SH-SY5Y (cell line): ENCODE data around the gene HIVEP1.

Source experiments
- GATA2 ChIP-seq: IDR thresholded peaks from 2 replicates; pipeline ENCODE4 v1.6.1; 2011; ENCODE audit warnings: mild to moderate bottlenecking, low read depth, low read length
- GATA3 ChIP-seq: IDR thresholded peaks from 2 replicates; pipeline ENCODE4 v1.6.1; 2011; ENCODE audit warnings: low read depth, mild to moderate bottlenecking, low read length, moderate library complexity

GRCh38 chr6:12022481-12022880 is 10.4 kb downstream of the HIVEP1 start:
- TF ChIP-seq GATA3 (no peak), GATA2 (no peak)
